VCaP (cell line): ENCODE results near the gene PDE4D.
A peak's percentile ranks its signal among the peaks of the same experiment; 100 is the strongest.

Experiments used
- H3K27ac ChIP-seq: fragments of 450-650 bp; 2 replicates; pipeline ENCODE4 v1.5.1; 2017
- CTCF ChIP-seq: fragments of 450-650 bp; conservative IDR thresholded peaks from 2 replicates; pipeline ENCODE4 v1.5.1; 2017; ENCODE audit warnings: mild to moderate bottlenecking, moderate library complexity

Gene PDE4D

GRCh38 chr5:59218424-59219045 lies 675.0 kb downstream of the PDE4D start:
- no peak overlapping the region for H3K27ac ChIP-seq
- TF ChIP-seq CTCF = peak; percentile 74

GRCh38 chr5:59216841-59217240 lies 676.7 kb downstream of the PDE4D start:
- TF ChIP-seq CTCF = no peak
- H3K27ac ChIP-seq = 0 out of 2 replicates have a peak overlapping the region, but pooled peaks have one; percentile 2

GRCh38 chr5:59212596-59212995 lies 680.9 kb downstream of the PDE4D start:
- no peak for TF ChIP-seq CTCF
- H3K27ac ChIP-seq = no peak overlapping the region

- no peak for TF ChIP-seq CTCF
Measured at GRCh38 chr5:59209758-59210359, 683.7 kb downstream of the PDE4D start.

GRCh38 chr5:59208474-59208873 lies 685.1 kb downstream of the PDE4D start:
- no peak for TF ChIP-seq CTCF
- H3K27ac ChIP-seq = no peak overlapping the region; the same call in 1 of the 2 replicates

More at GRCh38 chr5:59209758-59210359, 683.7 kb downstream of the PDE4D start:
- no peak overlapping the region for H3K27ac ChIP-seq

DNA sequence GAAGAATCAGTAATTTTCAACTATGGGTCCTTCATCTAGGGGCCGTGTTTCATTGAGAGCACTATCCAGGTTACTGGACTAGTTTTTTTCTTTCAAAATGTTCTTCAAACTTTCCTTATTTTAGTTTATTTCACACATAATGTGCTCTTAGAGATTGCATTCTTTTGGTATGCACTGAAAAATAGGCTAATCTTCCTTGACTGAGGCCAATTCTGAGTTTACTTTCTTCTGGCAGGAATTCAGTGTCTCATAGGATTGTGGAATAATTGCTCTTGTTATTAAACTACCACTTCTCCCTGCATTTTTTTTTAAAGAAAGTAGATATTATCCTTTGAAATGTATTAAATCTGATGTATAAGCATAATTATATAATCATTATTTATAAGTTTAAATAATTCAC lies 686.1 kb downstream of the PDE4D start:
- H3K27ac ChIP-seq = peak overlapping the region; percentile 69
- no peak for TF ChIP-seq CTCF

DNA sequence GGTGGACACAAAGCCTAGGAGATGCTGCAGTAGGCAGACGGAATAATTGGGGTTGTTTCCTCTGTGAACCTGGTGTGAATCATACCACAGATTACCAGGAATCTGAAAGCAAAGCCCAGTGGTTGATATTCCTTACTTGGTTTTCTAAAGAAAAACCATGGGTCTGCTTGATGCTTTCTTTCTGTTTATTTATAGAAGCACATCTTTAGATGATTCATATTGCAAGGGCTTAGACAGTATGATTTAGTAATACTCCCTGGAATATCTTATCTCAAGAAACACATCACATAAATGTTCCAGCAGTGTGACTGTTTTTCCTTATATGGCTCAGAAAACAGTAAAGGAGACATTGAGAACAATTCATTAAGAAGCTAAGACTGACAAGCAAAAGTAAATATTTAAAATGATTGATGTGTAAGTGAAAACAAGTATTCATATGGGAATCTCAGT lies 687.4 kb downstream of the PDE4D start:
- TF ChIP-seq CTCF = no peak
- peak overlapping the region; percentile 69 for H3K27ac ChIP-seq
